ENCODE results near the gene NELL2.

NELL2 gene

DNA sequence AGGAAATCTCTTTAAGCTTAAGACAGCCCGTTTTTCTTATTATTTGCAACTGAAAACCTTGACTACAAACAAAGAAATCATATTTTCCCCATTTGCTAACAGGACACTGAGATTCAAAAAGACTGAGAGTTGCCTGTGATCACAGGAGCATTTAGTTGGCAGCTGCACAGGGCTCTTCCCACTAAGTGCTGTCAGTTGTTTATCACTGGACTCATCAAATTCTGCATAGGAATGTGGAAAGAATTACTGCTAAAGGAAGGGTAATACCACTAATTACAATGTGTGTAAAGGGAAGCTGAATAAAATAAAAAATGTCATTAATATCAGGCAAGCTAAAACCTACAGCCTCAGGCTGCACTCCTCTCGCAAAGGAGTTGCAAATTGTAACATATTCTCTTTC is 226.4 kb downstream of the NELL2 start:
- Histone ChIP-seq H3K27me3 (ENCODE audit: control insufficient read depth in 5 of 5, insufficient read depth in 4 of 5, low read length in 5 of 5) (no peaks in the 10 kb centered on the region), H3K4me3 (ENCODE audit: low read depth in 1 of 5, low read length in 5 of 5) (no peak overlapping the region), H3K9ac (ENCODE audit: low read length in 5 of 5) (no peak overlapping the region), H3K36me3 (ENCODE audit: control insufficient read depth in 5 of 5, insufficient read depth in 5 of 5, low read length in 5 of 5) (no peaks in the 10 kb centered on the region), H3K4me1 (ENCODE audit: control insufficient read depth in 5 of 5, insufficient read depth in 5 of 5, low read length in 5 of 5) (no peaks in the 10 kb centered on the region), H3K27ac (ENCODE audit: low read depth, low read length) (no peak overlapping the region), H3K9me3 (ENCODE audit: control insufficient read depth in 5 of 5, low read length in 5 of 5) (no peaks in the 10 kb centered on the region)

DNA sequence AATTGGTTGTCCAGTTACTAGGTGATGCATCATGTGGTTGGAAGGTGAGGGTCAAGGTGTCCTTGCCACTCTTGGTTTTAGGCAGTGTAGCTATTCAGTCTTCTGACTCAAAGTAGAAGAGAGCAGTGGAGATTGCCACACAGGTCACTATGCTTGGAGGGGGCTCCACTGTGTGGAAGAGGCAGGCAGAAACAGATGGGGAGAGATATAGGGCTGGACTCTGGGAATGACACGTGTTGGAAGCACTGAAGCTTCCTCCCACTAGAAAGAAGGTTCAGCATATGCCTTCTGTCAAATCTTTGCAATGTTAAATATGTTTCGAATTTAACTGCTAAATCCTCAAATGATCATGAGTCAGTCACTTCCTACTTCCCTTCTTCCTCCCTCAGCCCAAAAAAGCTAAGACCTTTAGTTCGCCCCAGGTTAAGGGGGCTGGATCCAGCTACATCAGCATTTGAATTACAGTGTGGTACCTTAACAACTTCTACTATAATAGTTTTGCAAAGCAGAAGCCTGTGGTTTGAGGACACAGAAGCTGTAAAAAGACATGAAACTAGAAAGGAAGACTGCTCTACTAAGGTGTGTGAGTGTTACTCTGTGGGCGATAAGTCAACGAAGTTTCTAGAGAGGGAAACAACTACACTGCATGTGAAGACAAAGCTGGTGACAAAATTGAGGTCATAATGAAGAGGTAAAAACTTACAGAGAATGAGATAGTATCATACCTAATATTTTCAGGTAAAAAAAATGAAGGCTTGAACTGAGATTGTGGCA is 228.0 kb downstream of the NELL2 start:
- Histone ChIP-seq H3K27me3 (ENCODE audit: control insufficient read depth in 5 of 5, insufficient read depth in 4 of 5, low read length in 5 of 5) (no peaks in the 10 kb centered on the region), H3K9ac (ENCODE audit: low read length in 5 of 5) (no peak overlapping the region), H3K4me3 (ENCODE audit: low read depth in 1 of 5, low read length in 5 of 5) (no peak overlapping the region), H3K36me3 (ENCODE audit: control insufficient read depth in 5 of 5, insufficient read depth in 5 of 5, low read length in 5 of 5) (no peaks in the 10 kb centered on the region), H3K4me1 (ENCODE audit: control insufficient read depth in 5 of 5, insufficient read depth in 5 of 5, low read length in 5 of 5) (no peaks in the 10 kb centered on the region), H3K9me3 (ENCODE audit: control insufficient read depth in 5 of 5, low read length in 5 of 5) (no peaks in the 10 kb centered on the region), H3K27ac (ENCODE audit: low read depth, low read length) (no peak overlapping the region)

DNA sequence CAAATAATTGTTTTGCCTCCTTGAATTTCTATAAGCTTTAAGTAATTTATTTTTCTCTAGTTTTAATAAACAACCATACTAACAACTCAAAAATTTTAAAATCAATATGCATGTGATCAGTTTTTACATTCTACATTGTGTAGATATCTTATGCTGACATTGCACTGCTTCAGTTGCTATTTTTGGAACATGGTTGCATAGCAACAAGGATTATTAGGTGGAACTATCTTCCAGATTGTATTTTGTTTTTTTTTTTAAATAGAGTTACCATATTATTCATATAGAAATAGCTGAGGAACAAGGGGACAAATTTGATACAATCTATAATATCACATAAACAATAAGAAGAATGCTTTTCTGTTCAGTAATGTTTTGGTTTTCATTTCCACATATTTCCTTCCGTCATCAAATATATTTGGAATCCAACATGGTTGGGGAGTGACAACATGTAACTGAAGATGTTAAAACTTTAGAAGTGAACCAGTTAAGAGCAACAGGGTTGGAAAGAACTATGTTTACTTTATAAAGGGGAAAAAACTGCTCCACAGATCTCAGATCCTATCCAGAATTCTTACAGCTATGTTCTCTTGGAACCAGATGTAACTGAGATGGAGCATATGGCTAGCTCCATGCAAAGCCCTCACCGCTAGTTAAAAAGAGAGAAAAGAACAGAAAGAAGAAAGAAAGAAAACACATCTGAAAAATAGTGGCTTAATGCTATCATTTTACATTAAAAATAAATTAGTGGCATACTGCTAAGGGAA is 235.5 kb downstream of the NELL2 start:
- no peaks in the 10 kb centered on the region for H3K4me1 ChIP-seq (ENCODE audit: control insufficient read depth in 5 of 5, insufficient read depth in 5 of 5, low read length in 5 of 5)
- no peak overlapping the region for H3K27ac ChIP-seq (ENCODE audit: low read depth, low read length)
- H3K27me3 ChIP-seq (ENCODE audit: control insufficient read depth in 5 of 5, insufficient read depth in 4 of 5, low read length in 5 of 5), result no peaks in the 10 kb centered on the region
- no peak overlapping the region for H3K4me3 ChIP-seq (ENCODE audit: low read depth in 1 of 5, low read length in 5 of 5)
- no peak overlapping the region for H3K9ac ChIP-seq (ENCODE audit: low read length in 5 of 5)
- no peaks in the 10 kb centered on the region for H3K9me3 ChIP-seq (ENCODE audit: control insufficient read depth in 5 of 5, low read length in 5 of 5)
- no peaks in the 10 kb centered on the region for H3K36me3 ChIP-seq (ENCODE audit: control insufficient read depth in 5 of 5, insufficient read depth in 5 of 5, low read length in 5 of 5)

DNA sequence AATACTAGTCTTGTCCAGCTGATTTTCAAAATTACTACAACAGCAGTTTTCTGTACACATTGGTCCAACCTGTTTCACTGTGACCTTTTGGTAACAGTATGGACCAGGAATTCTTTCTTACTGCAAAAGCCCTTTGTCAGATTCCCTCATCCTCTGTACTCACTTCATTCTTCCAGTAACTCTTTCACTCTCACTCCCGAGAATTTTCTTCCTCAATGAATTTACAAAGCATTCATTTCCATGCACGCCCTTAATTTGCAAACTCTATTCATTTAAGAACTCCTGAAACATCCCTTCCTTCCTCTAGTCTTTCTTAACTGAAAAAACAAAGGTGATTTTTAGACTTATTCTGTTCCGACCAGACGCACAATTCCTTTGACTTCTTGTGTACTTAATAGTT is 238.2 kb downstream of the NELL2 start:
- Histone ChIP-seq H3K27ac (ENCODE audit: low read depth, low read length) (no peak overlapping the region), H3K4me1 (ENCODE audit: control insufficient read depth in 5 of 5, insufficient read depth in 5 of 5, low read length in 5 of 5) (no peaks in the 10 kb centered on the region), H3K9ac (ENCODE audit: low read length in 5 of 5) (no peak overlapping the region), H3K36me3 (ENCODE audit: control insufficient read depth in 5 of 5, insufficient read depth in 5 of 5, low read length in 5 of 5) (no peaks in the 10 kb centered on the region), H3K27me3 (ENCODE audit: control insufficient read depth in 5 of 5, insufficient read depth in 4 of 5, low read length in 5 of 5) (no peaks in the 10 kb centered on the region), H3K9me3 (ENCODE audit: control insufficient read depth in 5 of 5, low read length in 5 of 5) (no peaks in the 10 kb centered on the region), H3K4me3 (ENCODE audit: low read depth in 1 of 5, low read length in 5 of 5) (no peak overlapping the region)

DNA sequence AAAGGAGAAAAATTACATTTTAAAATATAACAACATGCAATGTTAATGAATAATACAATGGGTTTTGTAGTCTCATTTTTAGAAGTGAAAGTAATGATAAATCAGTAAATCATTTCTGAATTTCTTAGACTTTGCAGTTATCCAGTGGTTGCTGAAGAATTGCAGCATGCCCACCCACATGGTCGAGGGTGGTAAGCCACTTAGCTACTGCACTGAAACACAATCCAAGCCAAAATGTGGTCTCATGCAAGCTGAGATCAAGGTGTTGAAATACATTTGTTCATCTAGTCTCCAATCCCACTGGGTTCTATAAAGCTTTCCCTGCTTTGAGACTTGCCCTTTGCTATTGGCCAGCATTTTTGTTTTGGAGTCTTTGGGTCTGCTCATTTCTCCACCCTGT is 247.9 kb downstream of the NELL2 start:
- H3K9me3 ChIP-seq (ENCODE audit: control insufficient read depth in 5 of 5, low read length in 5 of 5), result no peaks in the 10 kb centered on the region
- H3K4me3 ChIP-seq (ENCODE audit: low read depth in 1 of 5, low read length in 5 of 5), result no peak overlapping the region
- no peaks in the 10 kb centered on the region for H3K36me3 ChIP-seq (ENCODE audit: control insufficient read depth in 5 of 5, insufficient read depth in 5 of 5, low read length in 5 of 5)
- H3K9ac ChIP-seq (ENCODE audit: low read length in 5 of 5), result no peak overlapping the region
- no peaks in the 10 kb centered on the region for H3K27me3 ChIP-seq (ENCODE audit: control insufficient read depth in 5 of 5, insufficient read depth in 4 of 5, low read length in 5 of 5)
- H3K4me1 ChIP-seq (ENCODE audit: control insufficient read depth in 5 of 5, insufficient read depth in 5 of 5, low read length in 5 of 5), result peaks cover 0 to 5% (median 0%) of the 10 kb centered on the region in 5 donors
- no peak overlapping the region for H3K27ac ChIP-seq (ENCODE audit: low read depth, low read length)

DNA sequence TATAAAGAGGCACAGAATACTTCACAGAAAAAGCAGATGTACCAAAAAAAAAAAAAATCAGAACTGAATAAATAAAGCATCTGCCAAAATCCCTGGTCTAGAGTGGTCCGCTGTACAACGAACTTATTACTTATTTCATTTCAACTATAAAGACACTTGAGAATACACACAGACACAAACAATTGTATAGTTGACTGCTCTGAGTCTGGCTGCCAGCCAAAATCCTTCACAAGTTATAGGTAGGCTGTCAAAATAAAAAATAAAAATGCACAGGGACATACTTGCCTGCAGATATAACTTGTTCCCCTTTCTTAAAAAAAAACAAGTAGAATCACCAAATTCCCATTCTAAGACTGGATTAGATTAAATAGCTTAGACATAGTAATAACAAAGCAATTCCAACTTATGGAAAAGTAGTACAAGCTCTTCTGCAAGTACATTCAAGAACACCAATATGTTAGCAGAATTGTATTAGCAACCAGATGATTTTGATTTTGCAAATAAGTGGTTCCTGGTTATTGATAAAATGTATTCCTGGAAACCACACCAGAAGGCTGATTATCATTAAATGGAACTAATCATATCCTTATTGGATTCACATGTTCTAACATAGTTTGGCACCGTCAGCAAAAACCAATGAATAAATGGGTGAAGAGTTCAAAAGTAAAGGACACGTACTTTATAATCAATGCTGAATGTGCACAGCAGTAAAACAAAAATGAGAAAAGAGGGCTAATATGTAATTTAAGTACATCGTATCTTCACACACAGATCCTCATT is 248.5 kb downstream of the NELL2 start:
- Histone ChIP-seq H3K9me3 (ENCODE audit: control insufficient read depth in 5 of 5, low read length in 5 of 5) (no peaks in the 10 kb centered on the region), H3K4me3 (ENCODE audit: low read depth in 1 of 5, low read length in 5 of 5) (no peak overlapping the region), H3K36me3 (ENCODE audit: control insufficient read depth in 5 of 5, insufficient read depth in 5 of 5, low read length in 5 of 5) (no peaks in the 10 kb centered on the region), H3K27me3 (ENCODE audit: control insufficient read depth in 5 of 5, insufficient read depth in 4 of 5, low read length in 5 of 5) (no peaks in the 10 kb centered on the region), H3K27ac (ENCODE audit: low read depth, low read length) (no peak overlapping the region), H3K4me1 (ENCODE audit: control insufficient read depth in 5 of 5, insufficient read depth in 5 of 5, low read length in 5 of 5) (peaks cover 0 to 5% (median 0%) of the 10 kb centered on the region in 5 donors), H3K9ac (ENCODE audit: low read length in 5 of 5) (no peak overlapping the region)

DNA sequence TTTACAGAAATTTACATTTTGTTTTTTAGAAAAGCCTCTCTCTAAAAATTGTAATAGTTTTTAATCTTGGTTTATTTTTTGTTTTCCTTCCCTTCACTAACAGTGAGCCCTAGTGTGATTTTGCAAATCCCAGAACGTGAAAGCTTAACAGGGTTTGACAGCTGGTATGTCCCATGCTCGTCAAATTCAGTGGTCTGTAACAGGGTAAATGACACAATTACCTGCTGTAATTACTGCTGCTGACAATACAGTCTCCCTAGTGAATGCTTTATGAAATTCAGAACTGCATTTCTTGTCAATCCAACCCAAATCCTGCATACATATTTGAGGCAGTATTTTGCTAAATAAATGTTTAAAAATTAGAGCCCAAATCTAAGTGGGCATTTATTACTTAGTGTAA is 249.2 kb downstream of the NELL2 start:
- H3K9ac ChIP-seq (ENCODE audit: low read length in 5 of 5), result no peak overlapping the region
- H3K9me3 ChIP-seq (ENCODE audit: control insufficient read depth in 5 of 5, low read length in 5 of 5), result no peaks in the 10 kb centered on the region
- no peak overlapping the region for H3K4me3 ChIP-seq (ENCODE audit: low read depth in 1 of 5, low read length in 5 of 5)
- no peak overlapping the region for H3K27ac ChIP-seq (ENCODE audit: low read depth, low read length)
- H3K27me3 ChIP-seq (ENCODE audit: control insufficient read depth in 5 of 5, insufficient read depth in 4 of 5, low read length in 5 of 5), result no peaks in the 10 kb centered on the region
- peaks cover 0 to 5% (median 0%) of the 10 kb centered on the region in 5 donors for H3K4me1 ChIP-seq (ENCODE audit: control insufficient read depth in 5 of 5, insufficient read depth in 5 of 5, low read length in 5 of 5)
- H3K36me3 ChIP-seq (ENCODE audit: control insufficient read depth in 5 of 5, insufficient read depth in 5 of 5, low read length in 5 of 5), result no peaks in the 10 kb centered on the region

DNA sequence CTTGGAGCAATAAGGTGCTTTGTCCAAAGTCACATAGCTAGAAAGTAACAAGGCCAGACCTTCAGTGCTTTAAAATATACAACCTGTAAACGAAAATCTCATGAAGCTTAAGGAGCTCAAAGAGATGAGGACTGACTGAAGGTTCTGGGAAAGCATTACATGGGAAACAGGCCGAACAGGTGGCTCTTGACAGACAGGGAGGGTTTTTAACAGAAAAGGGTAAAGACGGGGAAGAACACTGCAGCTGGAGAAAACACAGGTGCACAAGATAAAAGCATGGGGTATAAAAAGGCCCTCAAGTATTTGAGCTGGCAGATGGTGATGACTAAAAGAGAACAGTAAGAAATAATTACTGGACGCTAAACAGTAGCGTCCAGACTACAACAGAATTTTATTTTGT is 257.2 kb downstream of the NELL2 start:
- H3K9me3 ChIP-seq (ENCODE audit: control insufficient read depth in 5 of 5, low read length in 5 of 5), result no peaks in the 10 kb centered on the region
- no peak overlapping the region for H3K9ac ChIP-seq (ENCODE audit: low read length in 5 of 5)
- no peak overlapping the region for H3K27ac ChIP-seq (ENCODE audit: low read depth, low read length)
- no peaks in the 10 kb centered on the region for H3K36me3 ChIP-seq (ENCODE audit: control insufficient read depth in 5 of 5, insufficient read depth in 5 of 5, low read length in 5 of 5)
- no peaks in the 10 kb centered on the region for H3K4me1 ChIP-seq (ENCODE audit: control insufficient read depth in 5 of 5, insufficient read depth in 5 of 5, low read length in 5 of 5)
- no peaks in the 10 kb centered on the region for H3K27me3 ChIP-seq (ENCODE audit: control insufficient read depth in 5 of 5, insufficient read depth in 4 of 5, low read length in 5 of 5)
- no peak overlapping the region for H3K4me3 ChIP-seq (ENCODE audit: low read depth in 1 of 5, low read length in 5 of 5)

DNA sequence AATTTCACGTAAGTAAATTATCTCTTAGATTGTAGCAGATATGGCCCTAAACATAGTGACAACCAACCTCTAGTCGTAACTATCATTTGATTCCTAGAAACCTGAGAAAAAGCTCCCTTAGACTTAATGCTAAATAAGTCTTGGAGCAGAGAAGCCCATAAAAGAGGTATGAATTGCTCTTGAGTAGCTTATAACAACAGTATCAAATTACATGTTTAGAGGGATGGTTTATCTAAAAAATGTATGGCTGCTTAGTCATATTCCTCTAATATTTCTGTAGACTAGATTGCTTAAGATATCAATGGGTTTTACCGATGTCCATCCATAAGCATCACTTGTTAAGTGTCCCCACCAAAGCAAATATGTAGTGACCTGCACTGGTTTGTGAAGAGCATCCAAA is 259.7 kb downstream of the NELL2 start:
- H3K27ac ChIP-seq (ENCODE audit: low read depth, low read length), result no peak overlapping the region
- H3K27me3 ChIP-seq (ENCODE audit: control insufficient read depth in 5 of 5, insufficient read depth in 4 of 5, low read length in 5 of 5), result no peaks in the 10 kb centered on the region
- H3K36me3 ChIP-seq (ENCODE audit: control insufficient read depth in 5 of 5, insufficient read depth in 5 of 5, low read length in 5 of 5), result no peaks in the 10 kb centered on the region
- H3K4me3 ChIP-seq (ENCODE audit: low read depth in 1 of 5, low read length in 5 of 5), result no peak overlapping the region
- no peak overlapping the region for H3K9ac ChIP-seq (ENCODE audit: low read length in 5 of 5)
- H3K4me1 ChIP-seq (ENCODE audit: control insufficient read depth in 5 of 5, insufficient read depth in 5 of 5, low read length in 5 of 5), result no peaks in the 10 kb centered on the region
- H3K9me3 ChIP-seq (ENCODE audit: control insufficient read depth in 5 of 5, low read length in 5 of 5), result no peaks in the 10 kb centered on the region

DNA sequence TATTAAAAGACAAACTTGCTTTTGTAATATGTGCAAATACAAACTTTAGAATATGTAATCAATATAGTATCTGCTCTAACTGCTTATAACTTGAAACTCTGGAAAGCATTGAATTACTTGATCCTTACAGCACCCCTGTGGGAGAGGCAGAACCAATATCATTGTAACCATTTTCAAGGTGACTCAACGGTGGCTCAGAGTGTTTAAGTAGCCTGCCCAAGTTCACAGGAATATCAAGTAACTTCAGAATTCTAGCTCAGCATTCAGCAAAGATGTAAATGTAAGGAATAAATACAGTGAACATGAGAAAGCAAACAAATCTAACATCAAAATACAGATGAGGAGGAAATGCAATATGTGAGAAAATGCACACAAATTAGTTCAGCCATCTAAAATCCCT is 264.6 kb downstream of the NELL2 start:
- H3K9ac ChIP-seq (ENCODE audit: low read length in 5 of 5), result no peak overlapping the region
- no peaks in the 10 kb centered on the region for H3K9me3 ChIP-seq (ENCODE audit: control insufficient read depth in 5 of 5, low read length in 5 of 5)
- H3K27ac ChIP-seq (ENCODE audit: low read depth, low read length), result no peak overlapping the region
- H3K36me3 ChIP-seq (ENCODE audit: control insufficient read depth in 5 of 5, insufficient read depth in 5 of 5, low read length in 5 of 5), result no peaks in the 10 kb centered on the region
- no peaks in the 10 kb centered on the region for H3K4me1 ChIP-seq (ENCODE audit: control insufficient read depth in 5 of 5, insufficient read depth in 5 of 5, low read length in 5 of 5)
- no peak overlapping the region for H3K4me3 ChIP-seq (ENCODE audit: low read depth in 1 of 5, low read length in 5 of 5)
- H3K27me3 ChIP-seq (ENCODE audit: control insufficient read depth in 5 of 5, insufficient read depth in 4 of 5, low read length in 5 of 5), result no peaks in the 10 kb centered on the region
